Neural cell (in vitro differentiated cells): ENCODE data around the gene SYT17.

Experiments
- EP300 ChIP-seq: fragments of 450-650 bp; conservative IDR thresholded peaks from 2 replicates; pipeline ENCODE4 v1.6.1; 2014; ENCODE audit warnings: antibody characterized with exemption, mild to moderate bottlenecking, moderate library complexity; ENCODE audit not compliant: poor library complexity, severe bottlenecking
- EZH2 ChIP-seq: fragments of 200-600, 300-800 bp; shearing (Covaris generic), sonication (generic); IDR thresholded peaks from 2 replicates; pipeline ENCODE4 v1.6.1; 2014; ENCODE audit warnings: antibody characterized with exemption, low read length, borderline replicate concordance, mild to moderate bottlenecking; ENCODE audit not compliant: insufficient read depth, poor library complexity, severe bottlenecking
- MXI1 ChIP-seq: fragments of 450-650 bp; conservative IDR thresholded peaks from 2 replicates; pipeline ENCODE4 v1.6.1; 2014; ENCODE audit warnings: antibody characterized with exemption, mild to moderate bottlenecking; ENCODE audit not compliant: poor library complexity, severe bottlenecking
- POLR2AphosphoS5 ChIP-seq: IDR thresholded peaks from 2 replicates; pipeline ENCODE4 v1.6.1; 2012
- RAD21 ChIP-seq: fragments of 450-650 bp; conservative IDR thresholded peaks from 2 replicates; pipeline ENCODE4 v1.6.1; 2014; ENCODE audit warnings: antibody characterized with exemption, mild to moderate bottlenecking, moderate library complexity
- SMC3 ChIP-seq: fragments of 450-650 bp; conservative IDR thresholded peaks from 2 replicates; pipeline ENCODE4 v1.6.1; 2014; ENCODE audit warnings: antibody characterized with exemption, mild to moderate bottlenecking, moderate library complexity; ENCODE audit not compliant: poor library complexity
- TAF1 ChIP-seq: IDR thresholded peaks from 2 replicates; pipeline ENCODE4 v1.6.1; 2012; ENCODE audit warnings: low read depth
- TF ChIP-seq, protein P1 (sequence below): fragments of 450-650 bp; IDR thresholded peaks from 2 replicates; pipeline ENCODE4 v1.5.1; 2014; ENCODE audit warnings: antibody characterized with exemption, mild to moderate bottlenecking, moderate library complexity; ENCODE audit not compliant: poor library complexity, severe bottlenecking
- TF ChIP-seq, protein P2 (sequence below): IDR thresholded peaks from 2 replicates; pipeline ENCODE4 v1.6.1; 2012; ENCODE audit warnings: borderline replicate concordance

DNA sequence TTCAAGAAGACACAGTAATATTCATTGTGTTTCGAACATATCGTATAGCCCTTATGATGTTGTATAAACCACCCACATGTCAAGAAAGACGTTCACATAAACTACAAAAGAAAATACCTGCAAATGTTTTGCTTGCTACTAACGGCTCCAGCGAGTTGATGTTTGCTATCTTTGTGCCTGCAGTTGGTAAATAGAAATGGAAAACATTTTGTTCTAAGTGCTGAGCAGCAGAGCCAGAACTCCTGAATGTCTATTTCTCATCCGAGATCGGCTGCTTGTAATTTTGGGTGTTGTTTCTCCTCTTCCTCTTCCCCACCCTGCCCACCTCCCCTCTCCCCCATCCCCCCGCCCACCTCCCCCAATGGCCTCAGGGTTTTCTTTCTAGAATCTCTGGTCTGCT lies 5.0 kb downstream of the SYT17 start:
- TF ChIP-seq, protein P1, sequence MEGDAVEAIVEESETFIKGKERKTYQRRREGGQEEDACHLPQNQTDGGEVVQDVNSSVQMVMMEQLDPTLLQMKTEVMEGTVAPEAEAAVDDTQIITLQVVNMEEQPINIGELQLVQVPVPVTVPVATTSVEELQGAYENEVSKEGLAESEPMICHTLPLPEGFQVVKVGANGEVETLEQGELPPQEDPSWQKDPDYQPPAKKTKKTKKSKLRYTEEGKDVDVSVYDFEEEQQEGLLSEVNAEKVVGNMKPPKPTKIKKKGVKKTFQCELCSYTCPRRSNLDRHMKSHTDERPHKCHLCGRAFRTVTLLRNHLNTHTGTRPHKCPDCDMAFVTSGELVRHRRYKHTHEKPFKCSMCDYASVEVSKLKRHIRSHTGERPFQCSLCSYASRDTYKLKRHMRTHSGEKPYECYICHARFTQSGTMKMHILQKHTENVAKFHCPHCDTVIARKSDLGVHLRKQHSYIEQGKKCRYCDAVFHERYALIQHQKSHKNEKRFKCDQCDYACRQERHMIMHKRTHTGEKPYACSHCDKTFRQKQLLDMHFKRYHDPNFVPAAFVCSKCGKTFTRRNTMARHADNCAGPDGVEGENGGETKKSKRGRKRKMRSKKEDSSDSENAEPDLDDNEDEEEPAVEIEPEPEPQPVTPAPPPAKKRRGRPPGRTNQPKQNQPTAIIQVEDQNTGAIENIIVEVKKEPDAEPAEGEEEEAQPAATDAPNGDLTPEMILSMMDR, result no peak
- TF ChIP-seq POLR2AphosphoS5 (no peak), RAD21 (no peak), EZH2 (no peak), SMC3 (no peak), MXI1 (no peak), EP300 (no peak), TAF1 (no peak)
- TF ChIP-seq, protein P2, sequence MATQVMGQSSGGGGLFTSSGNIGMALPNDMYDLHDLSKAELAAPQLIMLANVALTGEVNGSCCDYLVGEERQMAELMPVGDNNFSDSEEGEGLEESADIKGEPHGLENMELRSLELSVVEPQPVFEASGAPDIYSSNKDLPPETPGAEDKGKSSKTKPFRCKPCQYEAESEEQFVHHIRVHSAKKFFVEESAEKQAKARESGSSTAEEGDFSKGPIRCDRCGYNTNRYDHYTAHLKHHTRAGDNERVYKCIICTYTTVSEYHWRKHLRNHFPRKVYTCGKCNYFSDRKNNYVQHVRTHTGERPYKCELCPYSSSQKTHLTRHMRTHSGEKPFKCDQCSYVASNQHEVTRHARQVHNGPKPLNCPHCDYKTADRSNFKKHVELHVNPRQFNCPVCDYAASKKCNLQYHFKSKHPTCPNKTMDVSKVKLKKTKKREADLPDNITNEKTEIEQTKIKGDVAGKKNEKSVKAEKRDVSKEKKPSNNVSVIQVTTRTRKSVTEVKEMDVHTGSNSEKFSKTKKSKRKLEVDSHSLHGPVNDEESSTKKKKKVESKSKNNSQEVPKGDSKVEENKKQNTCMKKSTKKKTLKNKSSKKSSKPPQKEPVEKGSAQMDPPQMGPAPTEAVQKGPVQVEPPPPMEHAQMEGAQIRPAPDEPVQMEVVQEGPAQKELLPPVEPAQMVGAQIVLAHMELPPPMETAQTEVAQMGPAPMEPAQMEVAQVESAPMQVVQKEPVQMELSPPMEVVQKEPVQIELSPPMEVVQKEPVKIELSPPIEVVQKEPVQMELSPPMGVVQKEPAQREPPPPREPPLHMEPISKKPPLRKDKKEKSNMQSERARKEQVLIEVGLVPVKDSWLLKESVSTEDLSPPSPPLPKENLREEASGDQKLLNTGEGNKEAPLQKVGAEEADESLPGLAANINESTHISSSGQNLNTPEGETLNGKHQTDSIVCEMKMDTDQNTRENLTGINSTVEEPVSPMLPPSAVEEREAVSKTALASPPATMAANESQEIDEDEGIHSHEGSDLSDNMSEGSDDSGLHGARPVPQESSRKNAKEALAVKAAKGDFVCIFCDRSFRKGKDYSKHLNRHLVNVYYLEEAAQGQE, result no peak
